ENCODE results near the gene AIP. TPM values are rescaled to one million over a fixed set of nuclear protein-coding genes. Genes with fewer than 3 reads are reported as not detected.
A peak's percentile ranks its signal among the peaks of the same experiment; 100 is the strongest.

Gene AIP
- total and polyA plus RNA-seq, 2 donors (not counting 3 experiments of a cell fraction or from before 2014, with no cell fraction given), result 46.3 to 114 TPM

DNA sequence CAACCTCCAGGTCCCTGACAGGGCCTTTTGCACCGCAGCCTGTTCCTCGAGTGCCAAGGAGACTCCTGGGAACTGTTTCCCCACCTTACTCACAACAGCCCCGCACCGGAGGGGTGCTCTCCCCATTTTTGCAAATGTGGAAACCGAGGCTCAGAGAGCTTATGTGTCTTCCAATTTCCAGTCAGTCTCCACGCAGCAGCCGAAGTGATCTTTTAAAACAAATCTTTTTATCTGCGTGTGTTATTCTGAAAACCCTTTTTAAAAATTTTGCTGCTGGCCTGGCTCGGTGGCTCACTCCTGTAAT, 13.4 kb upstream of the AIP start:
- FAIRE-seq (no peak), DNase-seq (ENCODE audit: low read depth, low spot score) (no peak)
- no peaks in the 10 kb centered on the region for H3K9me1 ChIP-seq (replicated peaks; ENCODE audit: control insufficient read depth, extremely low read depth, insufficient read depth, low read length)
- peak overlapping the region; percentile 72 for H2AFZ ChIP-seq (ENCODE audit: low read depth, low read length)
- CTCF ChIA-PET, result interaction anchor here (1.0 to 2.6 kb wide), 4 partner anchors 18 to 124 kb away, joined by 3 to 26 read pairs (median 6); partner anchors contain the start of gene PPP1CA
- peaks cover 0 to 3% of the 10 kb centered on the region in 2 experiments for H3K27me3 ChIP-seq (ENCODE audit: control insufficient read depth in 2 of 2, insufficient read depth in 2 of 2, low read length in 2 of 2)
- BruUV-seq (replicated peaks), result TSS peak; percentile 24
- peak overlapping the region; percentile 33 for H3K9ac ChIP-seq (replicated peaks; ENCODE audit: extremely low read depth, insufficient read depth, low read length)
- H3K4me1 ChIP-seq (ENCODE audit: control insufficient read depth, extremely low read depth, insufficient read depth, low read length), result peaks cover 11% of the 10 kb centered on the region
- peak overlapping the region in 2 of 3 experiments; percentile 34 to 58 for H3K4me3 ChIP-seq (replicated peaks in 1 of 3; ENCODE audit: insufficient read depth in 1 of 3, low read depth in 1 of 3, low read length in 3 of 3)
- no peaks in the 10 kb centered on the region for H3K9me3 ChIP-seq (replicated peaks; ENCODE audit: control insufficient read depth, insufficient read depth, low read length)
- POLR2A ChIA-PET, result no interaction called here
- intact Hi-C loops (cut with micrococcal nuclease), result loop anchor here (1.0 to 5.0 kb wide), 6 partner anchors 14 to 117 kb away; partner anchors contain the start of genes AIP, CDK2AP2, POLD4 and RPS6KB2
- H3K79me2 ChIP-seq (ENCODE audit: control insufficient read depth, insufficient read depth, low read length), result no peaks in the 10 kb centered on the region
- H4K20me1 ChIP-seq (replicated peaks; ENCODE audit: control insufficient read depth, extremely low read depth, insufficient read depth, low read length), result no peaks in the 10 kb centered on the region
- dilution Hi-C loops (cut with MboI; ENCODE audit: extremely low pct_ligation_motif_present, low sequenced_read_pairs), result no loop called here
- no peaks in the 10 kb centered on the region for H3K36me3 ChIP-seq (ENCODE audit: control insufficient read depth in 2 of 2, extremely low read depth in 1 of 2, insufficient read depth in 2 of 2, low read length in 2 of 2)
- peak overlapping the region; percentile 37 for H3K27ac ChIP-seq (ENCODE audit: insufficient read depth, low read depth, low read length)
- TF ChIP-seq FOS (IDR thresholded peaks at IDR 0.05; ENCODE audit: borderline replicate concordance, insufficient read depth, low read length) (no peak), GATA2 (IDR thresholded peaks at IDR 0.05; ENCODE audit: insufficient read depth, insufficient read length, low read depth, low read length) (no peak), POLR2AphosphoS5 (IDR thresholded peaks at IDR 0.05; ENCODE audit: insufficient read depth, low read depth, low read length) (no peak), JUN (IDR thresholded peaks at IDR 0.05; ENCODE audit: borderline replicate concordance, insufficient read depth, insufficient read length, low read depth) (no peak), POLR2A (IDR thresholded peaks at IDR 0.05; ENCODE audit: low read depth, low read length) (no peak), EZH2 (IDR thresholded peaks at IDR 0.05; ENCODE audit: borderline replicate concordance, low read depth, low read length, severe bottlenecking) (no peak), MYC (IDR thresholded peaks at IDR 0.05; ENCODE audit: low read depth, low read length) (no peak)
- TF ChIP-seq, protein P1, sequence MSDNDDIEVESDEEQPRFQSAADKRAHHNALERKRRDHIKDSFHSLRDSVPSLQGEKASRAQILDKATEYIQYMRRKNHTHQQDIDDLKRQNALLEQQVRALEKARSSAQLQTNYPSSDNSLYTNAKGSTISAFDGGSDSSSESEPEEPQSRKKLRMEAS (IDR thresholded peaks at IDR 0.05; ENCODE audit: insufficient read depth, insufficient read length), result no peak
- TF ChIP-seq, protein P2, sequence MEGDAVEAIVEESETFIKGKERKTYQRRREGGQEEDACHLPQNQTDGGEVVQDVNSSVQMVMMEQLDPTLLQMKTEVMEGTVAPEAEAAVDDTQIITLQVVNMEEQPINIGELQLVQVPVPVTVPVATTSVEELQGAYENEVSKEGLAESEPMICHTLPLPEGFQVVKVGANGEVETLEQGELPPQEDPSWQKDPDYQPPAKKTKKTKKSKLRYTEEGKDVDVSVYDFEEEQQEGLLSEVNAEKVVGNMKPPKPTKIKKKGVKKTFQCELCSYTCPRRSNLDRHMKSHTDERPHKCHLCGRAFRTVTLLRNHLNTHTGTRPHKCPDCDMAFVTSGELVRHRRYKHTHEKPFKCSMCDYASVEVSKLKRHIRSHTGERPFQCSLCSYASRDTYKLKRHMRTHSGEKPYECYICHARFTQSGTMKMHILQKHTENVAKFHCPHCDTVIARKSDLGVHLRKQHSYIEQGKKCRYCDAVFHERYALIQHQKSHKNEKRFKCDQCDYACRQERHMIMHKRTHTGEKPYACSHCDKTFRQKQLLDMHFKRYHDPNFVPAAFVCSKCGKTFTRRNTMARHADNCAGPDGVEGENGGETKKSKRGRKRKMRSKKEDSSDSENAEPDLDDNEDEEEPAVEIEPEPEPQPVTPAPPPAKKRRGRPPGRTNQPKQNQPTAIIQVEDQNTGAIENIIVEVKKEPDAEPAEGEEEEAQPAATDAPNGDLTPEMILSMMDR (IDR thresholded peaks at IDR 0.05; ENCODE audit: extremely low read depth in 1 of 2, insufficient read depth in 1 of 2, low read depth in 1 of 2, low read length in 2 of 2), result no peak
- H3K4me2 ChIP-seq (ENCODE audit: insufficient read depth, low read length), result peak overlapping the region; percentile 60

Data from endothelial cell of umbilical vein (primary cell).